Activated T-cell treated with anti-CD3 and anti-CD28 coated beads, Interleukin-2, amount 50 U/mL, for 4 hours (primary cell): ENCODE measurements around the gene KLK11. TPM values are rescaled to one million over a fixed set of nuclear protein-coding genes. Genes with fewer than 3 reads are reported as not detected.

ENCODE experiments used
- ATAC-seq, 2 donors: fragments of 200-7000 bp; cut with Tn5 transposase; one replicate each; pipeline ENCODE4 v1.10.0; 2021
- DNase-seq: peaks from one replicate; pipeline ENCODE4 v3.0.0-alpha.2; 2020
- H3K27me3 Mint-ChIP-seq: one replicate; pipeline ENCODE4 v1.8.0; 2021; ENCODE audit warnings: low read depth, mixed read lengths
- H3K36me3 Mint-ChIP-seq: one replicate; pipeline ENCODE4 v1.8.0; 2022; ENCODE audit warnings: mixed read lengths; ENCODE audit not compliant: insufficient read depth
- H3K4me1 Mint-ChIP-seq: one replicate; pipeline ENCODE4 v1.8.0; 2021; ENCODE audit warnings: low read depth, mixed read lengths
- H3K4me3 Mint-ChIP-seq: one replicate; pipeline ENCODE4 v1.8.0; 2021; ENCODE audit warnings: mild to moderate bottlenecking, moderate library complexity, mixed read lengths
- H3K9me3 Mint-ChIP-seq: one replicate; pipeline ENCODE4 v1.8.0; 2021; ENCODE audit warnings: mixed read lengths
- total RNA-seq, 3 donors: library from RNA; stranded (reverse); gene quantifications; one replicate each; pipeline ENCODE4 v1.2.1, GENCODE V29; 2021

KLK11 gene, protein sequence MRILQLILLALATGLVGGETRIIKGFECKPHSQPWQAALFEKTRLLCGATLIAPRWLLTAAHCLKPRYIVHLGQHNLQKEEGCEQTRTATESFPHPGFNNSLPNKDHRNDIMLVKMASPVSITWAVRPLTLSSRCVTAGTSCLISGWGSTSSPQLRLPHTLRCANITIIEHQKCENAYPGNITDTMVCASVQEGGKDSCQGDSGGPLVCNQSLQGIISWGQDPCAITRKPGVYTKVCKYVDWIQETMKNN
- total RNA-seq, result under 1 TPM in 1 of 3 donors, not detected in 2; 0.24 TPM

DNA sequence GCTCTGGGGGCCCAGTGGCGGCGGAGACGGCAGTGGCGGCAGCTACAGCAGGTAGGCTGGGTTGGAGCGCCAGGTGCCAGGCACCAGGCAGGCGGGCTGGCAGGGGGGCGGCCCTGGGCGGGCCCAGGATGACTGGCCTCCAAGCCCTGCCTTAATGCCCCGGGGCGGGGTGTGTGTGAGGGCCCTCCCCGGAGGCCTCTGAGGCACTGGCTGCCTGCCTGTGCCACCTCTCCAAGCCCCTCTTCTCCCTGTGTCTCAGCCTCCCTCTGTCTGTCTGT is at the start of gene KLK11:
Gene KLK11, minus strand, starts transcription at position 63 of the 278 bp plus-strand sequence. CDS start 985 bp downstream, outside the sequence.
- DNase-seq (no peak), ATAC-seq (no peak)
- Mint-ChIP-seq H3K27me3 (peaks cover 64% of the 10 kb centered on the region), H3K9me3 (no peaks in the 10 kb centered on the region), H3K4me1 (no peaks in the 10 kb centered on the region), H3K36me3 (no peaks in the 10 kb centered on the region), H3K4me3 (no peak within 1 kb of the TSS)

DNA sequence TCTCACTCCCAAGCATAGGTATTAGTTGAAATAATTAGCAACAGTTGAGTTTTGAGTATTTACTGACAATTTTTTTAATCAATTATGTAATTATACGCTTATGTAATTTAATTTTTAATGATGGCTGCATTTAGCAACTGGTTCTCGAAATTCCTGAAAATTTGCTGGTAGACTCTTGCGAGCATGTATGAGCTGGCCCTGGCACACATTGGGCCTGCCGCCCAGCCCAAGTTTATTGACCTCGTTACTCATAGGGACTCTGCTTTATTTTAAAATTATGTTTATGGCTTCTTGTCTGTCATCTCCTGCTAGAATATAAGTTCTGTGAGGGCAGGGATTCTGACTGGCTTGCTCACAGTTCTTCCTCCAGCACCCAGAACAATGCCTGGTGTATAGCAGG is 49.6 kb upstream of the KLK11 start:
- Mint-ChIP-seq H3K36me3 (no peaks in the 10 kb centered on the region), H3K4me1 (no peaks in the 10 kb centered on the region), H3K27me3 (peaks cover 4% of the 10 kb centered on the region), H3K4me3 (no peak overlapping the region), H3K9me3 (peaks cover 12% of the 10 kb centered on the region)
- DNase-seq (no peak), ATAC-seq (no peak)

DNA sequence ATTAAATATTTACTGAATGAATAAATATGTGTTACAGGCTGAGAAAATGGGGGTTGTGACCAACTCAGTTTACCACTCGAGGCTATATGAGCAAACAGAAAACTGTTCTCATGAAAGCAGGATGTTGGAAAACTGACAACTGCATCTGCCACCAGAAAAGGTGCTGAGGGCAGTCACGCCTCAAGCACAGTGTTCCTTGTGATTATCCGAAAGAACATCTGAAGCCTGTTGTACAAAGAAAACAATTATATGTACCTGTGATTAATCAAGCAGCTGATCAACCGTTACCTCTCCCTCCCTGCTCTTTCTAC is 44.6 kb upstream of the KLK11 start:
- no peaks in the 10 kb centered on the region for H3K4me1 Mint-ChIP-seq

DNA sequence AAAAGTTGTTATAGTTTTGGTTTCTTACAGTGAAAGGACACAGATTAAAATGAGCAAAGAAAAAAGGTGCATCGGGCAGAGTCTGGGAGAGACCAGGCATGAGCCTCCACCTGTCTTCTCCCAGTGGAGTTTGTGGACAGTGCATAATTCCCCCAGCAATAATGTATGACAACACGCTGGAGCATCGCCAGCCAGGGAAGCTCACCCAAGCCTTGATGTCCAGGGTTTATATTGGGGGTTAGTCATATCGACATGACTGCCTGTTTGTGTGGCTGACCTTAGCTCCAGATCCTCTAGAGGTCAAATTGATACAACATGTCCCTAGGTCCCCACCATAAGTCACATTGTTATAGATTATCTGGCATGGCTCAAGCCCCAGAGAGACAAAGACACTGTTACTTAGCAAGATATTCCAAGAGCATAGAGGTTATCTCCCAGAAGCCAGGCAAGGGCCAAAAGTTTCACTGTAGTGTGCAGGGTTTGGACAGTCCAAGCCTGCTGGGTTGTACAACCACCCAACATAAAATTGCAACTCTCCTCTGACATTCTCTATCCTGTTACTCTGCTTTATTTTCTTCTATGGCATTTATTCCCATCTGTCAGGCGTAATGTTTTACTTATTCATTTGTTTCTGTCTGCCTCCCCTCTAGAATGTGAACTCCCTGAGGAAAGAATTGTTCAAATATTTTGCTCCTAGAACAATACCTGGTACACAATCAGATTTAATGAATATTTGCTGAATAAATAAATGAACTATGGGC is 44.1 kb upstream of the KLK11 start:
- H3K36me3 Mint-ChIP-seq, result no peaks in the 10 kb centered on the region
- no peak overlapping the region for H3K4me3 Mint-ChIP-seq
- DNase-seq (no peak), ATAC-seq (no peak)
- H3K9me3 Mint-ChIP-seq, result peaks cover 12% of the 10 kb centered on the region
- no peaks in the 10 kb centered on the region for H3K4me1 Mint-ChIP-seq
- H3K27me3 Mint-ChIP-seq, result peaks cover 26% of the 10 kb centered on the region

More for the DNA sequence above, 44.6 kb upstream of the KLK11 start:
- H3K36me3 Mint-ChIP-seq, result no peaks in the 10 kb centered on the region
- ATAC-seq, result no peak
- no peak for DNase-seq
- peaks cover 12% of the 10 kb centered on the region for H3K9me3 Mint-ChIP-seq
- no peak overlapping the region for H3K4me3 Mint-ChIP-seq
- H3K27me3 Mint-ChIP-seq, result peaks cover 23% of the 10 kb centered on the region

DNA sequence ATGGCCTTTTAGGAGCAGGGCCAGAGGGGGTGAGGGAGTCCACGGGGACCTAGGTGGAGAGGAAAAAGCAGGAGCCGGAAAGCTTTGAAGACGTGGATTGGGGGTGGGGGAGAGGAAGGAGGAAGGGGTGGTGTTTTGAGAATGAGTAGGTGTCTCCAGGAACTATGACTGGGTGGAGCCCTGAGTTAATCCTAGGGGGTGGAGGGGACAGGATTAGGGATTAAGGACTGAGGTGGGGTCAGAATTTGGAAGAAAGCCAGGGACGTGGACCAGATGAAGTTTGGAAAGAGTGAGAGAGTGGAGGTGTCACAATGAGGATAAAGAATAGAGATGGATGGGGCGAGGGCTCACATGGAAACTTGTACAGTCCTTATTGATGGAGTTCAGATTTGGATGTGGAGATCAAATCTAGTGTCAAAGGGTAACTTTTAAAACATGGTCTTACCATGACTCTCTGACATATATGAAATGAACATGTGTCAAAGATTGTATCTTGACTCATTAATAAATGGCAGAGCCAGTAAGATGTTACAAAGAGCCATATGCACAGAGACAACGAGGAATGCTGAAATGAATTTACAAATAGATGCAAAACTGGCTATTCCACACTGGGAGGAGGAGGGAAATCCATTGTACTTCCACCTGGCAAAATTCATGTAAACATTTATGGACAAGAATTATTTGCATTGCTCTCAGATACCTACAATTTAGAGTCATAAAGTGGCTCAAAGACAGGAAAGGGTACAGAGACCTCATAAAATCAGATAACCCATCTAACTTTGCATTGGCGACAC is 40.2 kb upstream of the KLK11 start:
- Mint-ChIP-seq H3K36me3 (no peaks in the 10 kb centered on the region), H3K4me1 (peaks cover 3% of the 10 kb centered on the region), H3K27me3 (peaks cover 47% of the 10 kb centered on the region), H3K4me3 (no peak overlapping the region), H3K9me3 (no peaks in the 10 kb centered on the region)
- DNase-seq, result no peak
- ATAC-seq, result no peak

DNA sequence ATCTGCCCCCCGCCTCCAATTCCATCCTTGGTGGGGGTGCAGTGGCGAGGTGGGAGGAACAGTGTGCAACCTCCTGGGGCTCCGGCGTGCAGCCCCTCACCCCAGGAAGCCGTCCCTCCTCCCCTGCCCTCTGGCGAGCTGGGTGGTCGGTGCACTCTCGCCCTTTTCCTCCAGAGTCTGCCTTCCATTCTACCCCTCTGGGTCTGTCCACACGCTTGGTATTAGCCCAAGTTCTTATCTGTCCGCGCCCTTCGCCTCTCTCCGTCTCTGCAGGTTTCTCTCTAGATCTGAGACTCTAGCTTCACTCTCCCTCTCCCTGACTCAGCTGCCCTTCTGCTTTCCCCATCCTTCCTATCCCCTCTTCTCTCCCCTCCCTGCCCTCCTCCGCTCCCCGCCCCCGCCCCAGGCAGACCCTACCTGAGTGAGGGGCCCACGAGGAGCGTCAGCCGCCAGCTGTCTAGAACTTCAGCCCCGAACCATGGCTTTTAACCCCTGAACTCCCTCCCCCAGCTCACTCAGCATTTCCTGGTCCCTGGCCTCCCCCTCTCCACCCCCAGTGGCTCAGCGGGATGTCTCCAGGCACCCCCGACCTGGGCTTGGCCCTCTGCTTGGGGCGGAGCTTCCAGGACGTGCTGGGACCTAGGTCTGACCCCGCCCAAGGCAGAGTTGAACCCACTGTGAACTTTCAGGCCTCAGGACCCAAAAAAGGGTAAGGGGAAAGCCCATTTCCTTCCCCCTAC is 39.0 kb upstream of the KLK11 start:
- ATAC-seq (no peak), DNase-seq (no peak)
- no peaks in the 10 kb centered on the region for H3K9me3 Mint-ChIP-seq
- peaks cover 56% of the 10 kb centered on the region for H3K27me3 Mint-ChIP-seq
- H3K4me1 Mint-ChIP-seq, result peaks cover 3% of the 10 kb centered on the region
- H3K36me3 Mint-ChIP-seq, result no peaks in the 10 kb centered on the region
- H3K4me3 Mint-ChIP-seq, result no peak overlapping the region

DNA sequence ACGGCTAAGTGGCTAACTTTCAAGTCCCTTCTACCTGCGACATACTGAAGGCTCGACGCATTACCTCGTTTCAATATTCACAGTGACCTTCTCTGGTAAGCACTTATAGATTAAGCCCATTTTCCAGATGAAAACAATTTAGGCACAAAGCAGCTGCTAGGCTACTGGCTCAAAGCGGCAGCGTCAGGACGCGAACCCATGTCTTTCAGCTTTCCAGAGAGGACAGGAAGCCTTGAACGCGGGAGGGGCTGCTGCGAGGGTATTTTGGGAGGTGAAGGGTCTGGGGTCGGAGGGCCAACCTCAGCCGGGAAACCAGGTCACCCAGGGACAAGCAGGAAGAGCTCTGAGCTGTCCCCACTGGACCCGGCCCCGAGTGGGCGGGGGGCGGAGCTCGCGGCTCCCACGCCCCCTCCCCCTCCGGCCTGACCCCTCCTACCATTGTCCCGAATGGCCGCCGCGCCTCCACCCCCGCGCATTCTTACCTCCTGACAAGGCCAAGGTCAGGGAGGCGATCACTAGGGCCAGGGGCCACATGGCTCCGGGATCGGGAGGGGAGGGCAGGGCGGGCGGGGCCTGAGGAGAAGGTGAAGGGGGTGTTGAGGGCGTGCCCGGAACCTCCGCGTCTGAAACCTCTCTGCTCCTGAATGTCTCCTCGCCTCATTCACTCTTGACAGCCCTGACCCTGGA is 38.3 kb upstream of the KLK11 start, which contains the start of gene KLK13:
Gene KLK13, minus strand, starts transcription at position 559 of the 687 bp plus-strand sequence. Its CDS starts 25 bp downstream, at position 534.
- Mint-ChIP-seq H3K9me3 (no peaks in the 10 kb centered on the region), H3K4me3 (no peak within 1 kb of the TSS), H3K36me3 (no peaks in the 10 kb centered on the region), H3K4me1 (peaks cover 3% of the 10 kb centered on the region), H3K27me3 (peaks cover 56% of the 10 kb centered on the region)
- ATAC-seq (no peak), DNase-seq (no peak)

DNA sequence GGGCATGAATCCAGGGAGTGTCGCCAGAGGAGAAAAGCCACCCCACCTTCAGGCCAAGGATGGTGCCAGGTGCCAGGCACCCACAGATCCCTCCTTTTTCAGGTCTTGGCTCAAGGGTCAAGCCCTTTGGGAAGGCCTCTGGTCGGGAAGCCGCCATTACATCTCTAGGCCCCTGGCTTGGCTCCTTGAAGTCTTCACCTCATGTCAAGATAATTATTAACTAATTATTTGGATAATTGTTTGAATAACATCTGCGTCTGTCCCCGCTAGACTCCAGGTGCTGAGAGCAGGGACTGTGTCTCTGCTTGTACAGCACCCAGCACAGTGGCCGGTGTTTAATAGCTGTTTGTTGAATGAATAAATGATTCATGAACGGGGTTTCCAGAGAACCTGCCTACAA is 37.2 kb upstream of the KLK11 start:
- no peaks in the 10 kb centered on the region for H3K9me3 Mint-ChIP-seq
- peaks cover 3% of the 10 kb centered on the region for H3K4me1 Mint-ChIP-seq
- H3K4me3 Mint-ChIP-seq, result no peak overlapping the region
- ATAC-seq (no peak), DNase-seq (no peak)
- no peaks in the 10 kb centered on the region for H3K36me3 Mint-ChIP-seq
- H3K27me3 Mint-ChIP-seq, result peaks cover 59% of the 10 kb centered on the region

DNA sequence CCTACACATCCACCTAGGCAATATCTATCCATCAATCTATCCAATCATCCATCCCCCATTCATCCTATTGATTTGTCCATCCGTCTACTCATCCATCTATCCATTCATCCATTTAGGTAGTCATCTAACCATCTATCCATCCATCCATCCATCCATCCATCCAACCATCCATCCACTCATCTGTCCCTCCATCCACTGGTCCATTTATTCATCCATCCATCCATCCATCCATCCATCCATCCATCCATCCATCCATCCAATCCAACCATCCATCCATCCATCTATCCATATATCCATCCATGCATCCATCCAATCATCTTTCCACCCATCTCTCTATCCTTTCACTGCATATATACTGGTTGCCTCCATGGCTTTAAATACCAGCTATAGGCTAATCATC is 34.6 kb upstream of the KLK11 start:
- Mint-ChIP-seq H3K36me3 (no peaks in the 10 kb centered on the region), H3K27me3 (peaks cover 49% of the 10 kb centered on the region), H3K4me3 (no peak overlapping the region), H3K9me3 (no peaks in the 10 kb centered on the region), H3K4me1 (peaks cover 3% of the 10 kb centered on the region)
- no peak for ATAC-seq
- no peak for DNase-seq

DNA sequence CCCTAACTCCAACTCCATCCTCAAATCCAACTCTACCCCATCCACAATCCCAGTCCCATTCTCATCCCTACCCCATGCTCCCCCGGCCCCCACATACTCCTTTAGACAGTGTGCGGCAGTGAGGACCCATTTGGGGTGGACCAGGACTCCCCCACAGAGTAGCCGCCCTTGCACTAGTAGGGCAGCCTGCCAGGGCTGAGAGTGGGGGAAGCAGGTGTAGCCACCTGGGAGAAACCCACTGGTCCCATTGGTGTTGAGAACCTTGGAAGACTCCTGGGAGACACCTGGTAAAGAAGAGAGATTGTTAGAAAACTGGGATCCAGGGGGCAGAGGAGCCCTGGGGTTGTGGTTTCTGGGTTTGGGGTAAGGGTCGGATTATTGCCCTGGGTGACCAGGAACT is 33.9 kb upstream of the KLK11 start:
- ATAC-seq (no peak), DNase-seq (no peak)
- H3K27me3 Mint-ChIP-seq, result peaks cover 48% of the 10 kb centered on the region
- H3K4me1 Mint-ChIP-seq, result peaks cover 3% of the 10 kb centered on the region
- H3K9me3 Mint-ChIP-seq, result no peaks in the 10 kb centered on the region
- no peak overlapping the region for H3K4me3 Mint-ChIP-seq
- no peaks in the 10 kb centered on the region for H3K36me3 Mint-ChIP-seq

DNA sequence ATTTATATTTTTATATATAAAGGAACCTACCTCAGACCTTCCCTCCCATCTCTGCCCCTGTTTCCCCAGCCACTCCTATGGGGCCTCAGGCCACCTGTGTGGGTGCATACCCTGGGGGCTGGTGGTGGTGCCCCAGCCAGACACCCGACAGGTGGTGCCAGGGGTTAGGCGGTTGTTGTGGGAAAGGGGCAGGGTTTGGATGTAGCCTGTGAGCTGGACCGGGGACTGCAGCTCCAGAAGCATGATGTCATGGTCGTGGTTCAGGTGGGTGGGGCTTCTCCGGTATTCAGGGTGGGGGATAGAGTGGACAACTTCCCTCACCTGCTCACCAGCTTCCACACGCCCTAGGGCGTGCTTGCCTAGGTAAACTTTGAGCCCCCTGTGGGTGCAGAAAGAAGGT is 33.3 kb upstream of the KLK11 start:
- no peaks in the 10 kb centered on the region for H3K9me3 Mint-ChIP-seq
- no peak for ATAC-seq
- no peak for DNase-seq
- H3K36me3 Mint-ChIP-seq, result no peaks in the 10 kb centered on the region
- peaks cover 44% of the 10 kb centered on the region for H3K27me3 Mint-ChIP-seq
- no peak overlapping the region for H3K4me3 Mint-ChIP-seq
- H3K4me1 Mint-ChIP-seq, result no peaks in the 10 kb centered on the region

DNA sequence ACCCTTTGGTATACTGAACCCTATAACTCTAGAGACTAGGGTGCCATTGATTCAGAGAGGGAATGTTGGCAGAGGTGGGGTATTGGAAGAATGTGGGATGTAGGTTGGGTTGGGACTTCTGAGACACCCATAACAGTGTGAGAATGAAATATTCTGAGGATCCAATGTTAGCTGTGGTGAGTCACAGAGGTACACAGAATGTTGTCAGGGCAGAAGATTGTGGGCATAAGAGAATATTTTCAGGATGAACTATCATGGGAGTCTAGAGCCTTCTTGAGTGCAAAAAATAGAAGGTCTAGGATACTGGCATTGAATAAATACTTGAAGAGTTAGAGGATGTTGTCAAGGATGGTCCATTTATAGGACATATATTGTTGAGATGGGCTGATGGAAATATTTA is 29.4 kb upstream of the KLK11 start:
- H3K4me1 Mint-ChIP-seq, result no peaks in the 10 kb centered on the region
- no peak overlapping the region for H3K4me3 Mint-ChIP-seq

DNA sequence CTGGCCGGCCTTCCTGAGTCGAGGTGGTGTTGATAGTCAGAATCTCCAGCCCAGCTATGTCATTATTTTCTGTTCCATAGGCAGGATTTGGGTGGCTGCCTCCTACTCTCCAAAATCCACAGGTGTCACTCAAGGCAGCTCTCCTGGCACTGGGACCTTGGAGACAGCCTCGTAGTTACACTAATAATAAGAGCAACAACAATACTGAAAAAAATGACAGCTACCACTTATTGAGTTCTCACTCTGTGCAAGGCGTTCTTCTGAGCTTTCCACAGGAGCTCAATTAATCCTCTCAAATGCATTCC is 20.6 kb upstream of the KLK11 start:
- H3K4me1 Mint-ChIP-seq, result no peaks in the 10 kb centered on the region
- no peaks in the 10 kb centered on the region for H3K36me3 Mint-ChIP-seq
- ATAC-seq (no peak), DNase-seq (no peak)
- no peak overlapping the region for H3K4me3 Mint-ChIP-seq
- H3K9me3 Mint-ChIP-seq, result peaks cover 3% of the 10 kb centered on the region
- H3K27me3 Mint-ChIP-seq, result peaks cover 14% of the 10 kb centered on the region

More for the DNA sequence above, 29.4 kb upstream of the KLK11 start:
- no peaks in the 10 kb centered on the region for H3K36me3 Mint-ChIP-seq
- H3K9me3 Mint-ChIP-seq, result no peaks in the 10 kb centered on the region
- DNase-seq (no peak), ATAC-seq (no peak)
- H3K27me3 Mint-ChIP-seq, result peaks cover 40% of the 10 kb centered on the region

DNA sequence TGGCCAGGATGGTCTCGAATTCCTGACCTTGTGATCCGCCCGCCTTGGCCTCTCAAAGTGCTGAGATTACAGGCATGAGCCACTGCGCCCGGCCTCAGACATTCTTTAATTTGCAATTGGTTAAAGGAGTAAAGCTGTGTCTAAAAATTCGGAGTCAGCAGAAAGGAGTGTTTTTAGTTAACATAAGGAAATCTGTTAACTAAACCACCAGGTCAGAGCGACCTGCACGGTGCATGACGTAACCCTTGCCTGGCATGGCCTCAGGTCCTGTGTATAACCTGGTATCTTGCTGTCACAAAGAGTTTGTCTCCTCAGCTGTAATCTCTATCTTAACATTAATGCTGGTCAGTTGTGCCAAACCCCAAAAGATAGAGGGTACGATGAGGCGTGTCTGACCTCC is 17.9 kb upstream of the KLK11 start:
- no peak for ATAC-seq
- Mint-ChIP-seq H3K36me3 (no peaks in the 10 kb centered on the region), H3K9me3 (no peaks in the 10 kb centered on the region), H3K27me3 (peaks cover 9% of the 10 kb centered on the region), H3K4me3 (no peak overlapping the region), H3K4me1 (no peaks in the 10 kb centered on the region)
- no peak for DNase-seq
